Measurements from ENCODE around the gene MCCD1. TPM values are rescaled to one million over a fixed set of nuclear protein-coding genes. Genes with fewer than 3 reads are reported as not detected.
A peak's percentile ranks its signal among the peaks of the same experiment; 100 is the strongest.
"Not testable (repeated sequence)": the region's sequence is repeated elsewhere in the genome, so short reads cannot be mapped to it uniquely, and the experiment has no call there.

The MCCD1 gene
- polyA plus RNA-seq, 2 of the 4 experiments (the other 2 are of a cell fraction): not detected

DNA sequence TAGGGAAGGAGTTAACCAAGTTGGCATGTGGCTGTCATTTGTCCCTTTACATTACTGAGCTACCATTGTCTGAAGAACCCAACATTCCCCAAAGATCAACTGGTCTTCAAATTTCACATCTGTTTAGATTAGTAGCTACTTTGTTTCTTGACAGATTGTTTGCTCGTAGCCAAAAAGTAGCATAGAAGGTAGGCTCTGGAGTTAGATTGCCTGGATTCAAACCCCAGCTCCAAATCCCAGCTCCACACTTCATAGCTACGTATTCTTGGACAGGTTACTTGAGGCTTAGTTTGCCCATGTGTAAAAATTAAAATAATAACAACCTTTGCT, 19.7 kb downstream of the MCCD1 start:
- CTCF ChIA-PET: interaction anchor here (1.5 to 15.7 kb wide), 3 partner anchors 9 to 49 kb away, joined by 6 to 331 read pairs (median 37); partner anchors contain the start of genes LTB and NCR3
- ATAC-seq (no peak), FAIRE-seq (no peak), DNase-seq (ENCODE audit: low read depth in 1 of 2, low spot score in 1 of 2) (no peak)
- Histone ChIP-seq H3K4me2 (peak overlapping the region; percentile 67), H3K4me3 (peak overlapping the region; percentile 57; the same call in 1 of the 3 replicates), H3K9me3 (no peaks in the 10 kb centered on the region), H3K27ac (peak overlapping the region in 1 of 2 experiments; percentile 87; a peak in 2 of 6 replicates), H3K4me1 (peaks cover 10% of the 10 kb centered on the region)
- 91% methylated on average over 2 of the region's 2 CpGs for WGBS (ENCODE audit: missing lambda C conversion rate)
- TF ChIP-seq BHLHE40 (IDR thresholded peaks at IDR 0.05; ENCODE audit: low read depth, low read length) (no peak), MYC (IDR thresholded peaks at IDR 0.05; ENCODE audit: borderline replicate concordance, low read length) (no peak), HOXB13 (CRISPR knock-in tag; IDR thresholded peaks at IDR 0.05; ENCODE audit: low read depth) (no peak), CBX2 (IDR thresholded peaks at IDR 0.05; ENCODE audit: borderline replicate concordance, low read depth) (no peak), CHD4 (IDR thresholded peaks at IDR 0.05; ENCODE audit: borderline replicate concordance) (no peak), TP53 (CRISPR knock-in tag; IDR thresholded peaks at IDR 0.05) (no peak), SREBF2 (IDR thresholded peaks at IDR 0.05) (no peak), EHMT2 (IDR thresholded peaks at IDR 0.05; ENCODE audit: low read depth) (no peak), HDAC2 (IDR thresholded peaks at IDR 0.05) (no peak), POLR2A (IDR thresholded peaks at IDR 0.05; ENCODE audit: low read length) (no peak), RNF2 (IDR thresholded peaks at IDR 0.05; ENCODE audit: borderline replicate concordance, low read depth) (no peak), CHD2 (IDR thresholded peaks at IDR 0.05; ENCODE audit: low read length, partially characterized antibody) (no peak)
- TF ChIP-seq, protein P1, sequence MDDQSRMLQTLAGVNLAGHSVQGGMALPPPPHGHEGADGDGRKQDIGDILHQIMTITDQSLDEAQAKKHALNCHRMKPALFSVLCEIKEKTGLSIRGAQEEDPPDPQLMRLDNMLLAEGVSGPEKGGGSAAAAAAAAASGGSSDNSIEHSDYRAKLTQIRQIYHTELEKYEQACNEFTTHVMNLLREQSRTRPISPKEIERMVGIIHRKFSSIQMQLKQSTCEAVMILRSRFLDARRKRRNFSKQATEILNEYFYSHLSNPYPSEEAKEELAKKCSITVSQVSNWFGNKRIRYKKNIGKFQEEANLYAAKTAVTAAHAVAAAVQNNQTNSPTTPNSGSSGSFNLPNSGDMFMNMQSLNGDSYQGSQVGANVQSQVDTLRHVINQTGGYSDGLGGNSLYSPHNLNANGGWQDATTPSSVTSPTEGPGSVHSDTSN (IDR thresholded peaks at IDR 0.05): no peak
- TF ChIP-seq, protein P2, sequence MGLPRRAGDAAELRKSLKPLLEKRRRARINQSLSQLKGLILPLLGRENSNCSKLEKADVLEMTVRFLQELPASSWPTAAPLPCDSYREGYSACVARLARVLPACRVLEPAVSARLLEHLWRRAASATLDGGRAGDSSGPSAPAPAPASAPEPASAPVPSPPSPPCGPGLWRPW (IDR thresholded peaks at IDR 0.05): no peak
- POLR2A ChIA-PET: no interaction called here

DNA sequence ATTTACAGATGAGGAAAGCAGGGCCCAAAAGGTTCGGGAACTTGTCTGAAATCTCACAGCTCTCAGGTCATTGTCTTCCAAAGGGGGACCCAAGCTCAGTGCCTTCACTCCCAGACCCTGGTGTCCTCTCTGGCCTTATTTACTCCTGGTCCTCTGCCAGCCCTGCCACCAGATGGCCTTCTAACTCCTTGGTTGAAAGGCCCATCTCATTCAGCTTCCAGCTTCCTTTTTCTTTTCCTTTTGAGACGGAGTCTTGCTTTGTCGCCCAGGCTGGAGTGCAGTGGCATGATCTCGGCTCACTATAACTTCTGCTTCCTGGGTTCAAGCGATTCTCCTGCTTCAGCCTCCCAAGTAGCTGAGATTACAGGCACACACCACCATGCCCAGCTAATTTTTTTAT, 22.6 kb downstream of the MCCD1 start:
- ATAC-seq, H3K27ac ChIP-seq, FAIRE-seq, H3K4me2 ChIP-seq, H3K4me1 ChIP-seq, H3K4me3 ChIP-seq, H3K9me3 ChIP-seq: not testable (repeated sequence)
- POLR2A ChIA-PET: interaction anchor here (0.6 to 1.1 kb wide), 3 partner anchors 47 to 577 kb away, joined by 3 to 4 read pairs (median 3); partner anchors contain the start of genes ATF6B and HSPA1B
- WGBS (ENCODE audit: missing lambda C conversion rate): 49% methylated on average over 5 of the region's 5 CpGs
- TF ChIP-seq, protein P3, sequence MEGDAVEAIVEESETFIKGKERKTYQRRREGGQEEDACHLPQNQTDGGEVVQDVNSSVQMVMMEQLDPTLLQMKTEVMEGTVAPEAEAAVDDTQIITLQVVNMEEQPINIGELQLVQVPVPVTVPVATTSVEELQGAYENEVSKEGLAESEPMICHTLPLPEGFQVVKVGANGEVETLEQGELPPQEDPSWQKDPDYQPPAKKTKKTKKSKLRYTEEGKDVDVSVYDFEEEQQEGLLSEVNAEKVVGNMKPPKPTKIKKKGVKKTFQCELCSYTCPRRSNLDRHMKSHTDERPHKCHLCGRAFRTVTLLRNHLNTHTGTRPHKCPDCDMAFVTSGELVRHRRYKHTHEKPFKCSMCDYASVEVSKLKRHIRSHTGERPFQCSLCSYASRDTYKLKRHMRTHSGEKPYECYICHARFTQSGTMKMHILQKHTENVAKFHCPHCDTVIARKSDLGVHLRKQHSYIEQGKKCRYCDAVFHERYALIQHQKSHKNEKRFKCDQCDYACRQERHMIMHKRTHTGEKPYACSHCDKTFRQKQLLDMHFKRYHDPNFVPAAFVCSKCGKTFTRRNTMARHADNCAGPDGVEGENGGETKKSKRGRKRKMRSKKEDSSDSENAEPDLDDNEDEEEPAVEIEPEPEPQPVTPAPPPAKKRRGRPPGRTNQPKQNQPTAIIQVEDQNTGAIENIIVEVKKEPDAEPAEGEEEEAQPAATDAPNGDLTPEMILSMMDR (IDR thresholded peaks at IDR 0.05): peak; percentile 41
- TF ChIP-seq SMC3 (IDR thresholded peaks at IDR 0.05): peak; percentile 32; the same call in 1 of the 3 replicates
- TF ChIP-seq RAD21 (conservative IDR thresholded peaks at IDR 0.05 in 1 of 2, IDR thresholded peaks at IDR 0.05 in 1 of 2): peak; percentile 50 to 74; a peak in 4 of 5 replicates
- CTCF ChIA-PET: interaction anchor here (0.5 to 15.7 kb wide), 12 partner anchors 9 to 95 kb away, joined by 3 to 331 read pairs (median 4); partner anchors contain the start of genes DDX39B, LTB and NCR3
- DNase-seq (ENCODE audit: low read depth in 1 of 2, low spot score in 1 of 2): peak; percentile 29 to 59

DNA sequence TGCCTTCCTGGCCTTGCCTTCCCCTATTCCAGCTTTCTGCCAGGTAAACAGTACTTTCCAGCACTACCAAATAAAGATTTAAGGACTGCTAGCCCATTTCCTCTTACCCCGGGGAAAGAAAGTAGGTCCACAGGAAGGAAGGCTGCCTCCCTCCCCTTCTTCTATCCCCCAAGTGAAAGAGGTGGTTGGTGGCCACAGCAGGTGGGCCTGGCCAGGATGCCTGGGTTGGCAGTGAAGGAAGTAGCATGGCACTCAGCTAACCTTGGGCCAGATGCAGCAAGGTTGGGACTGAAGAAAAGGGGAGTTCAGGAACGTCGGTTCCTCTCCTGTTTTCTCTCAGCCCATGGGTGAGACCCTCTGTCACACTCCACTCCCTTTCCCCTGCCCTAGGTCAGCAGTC, 27.5 kb downstream of the MCCD1 start:
- peaks cover 24% of the 10 kb centered on the region for H3K4me1 ChIP-seq
- ATAC-seq (no peak), DNase-seq (ENCODE audit: low read depth in 1 of 2, low spot score in 1 of 2) (no peak), FAIRE-seq (no peak)
- CTCF ChIA-PET: interaction anchor here (1.0 to 2.5 kb wide), 5 partner anchors 8 to 42 kb away, joined by 3 to 10 read pairs (median 6); partner anchors contain the start of gene NFKBIL1
- POLR2A ChIA-PET: no interaction called here
- 86% methylated on average over 3 of the region's 3 CpGs for WGBS (ENCODE audit: missing lambda C conversion rate)
- H3K4me2 ChIP-seq: no peak overlapping the region
- no peaks in the 10 kb centered on the region for H3K9me3 ChIP-seq
- no peak overlapping the region for H3K4me3 ChIP-seq
- H3K27ac ChIP-seq: no peak overlapping the region
- TF ChIP-seq, protein P4, sequence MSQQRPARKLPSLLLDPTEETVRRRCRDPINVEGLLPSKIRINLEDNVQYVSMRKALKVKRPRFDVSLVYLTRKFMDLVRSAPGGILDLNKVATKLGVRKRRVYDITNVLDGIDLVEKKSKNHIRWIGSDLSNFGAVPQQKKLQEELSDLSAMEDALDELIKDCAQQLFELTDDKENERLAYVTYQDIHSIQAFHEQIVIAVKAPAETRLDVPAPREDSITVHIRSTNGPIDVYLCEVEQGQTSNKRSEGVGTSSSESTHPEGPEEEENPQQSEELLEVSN (IDR thresholded peaks at IDR 0.05; ENCODE audit: borderline replicate concordance, low read depth): no peak
- TF ChIP-seq, protein P5, sequence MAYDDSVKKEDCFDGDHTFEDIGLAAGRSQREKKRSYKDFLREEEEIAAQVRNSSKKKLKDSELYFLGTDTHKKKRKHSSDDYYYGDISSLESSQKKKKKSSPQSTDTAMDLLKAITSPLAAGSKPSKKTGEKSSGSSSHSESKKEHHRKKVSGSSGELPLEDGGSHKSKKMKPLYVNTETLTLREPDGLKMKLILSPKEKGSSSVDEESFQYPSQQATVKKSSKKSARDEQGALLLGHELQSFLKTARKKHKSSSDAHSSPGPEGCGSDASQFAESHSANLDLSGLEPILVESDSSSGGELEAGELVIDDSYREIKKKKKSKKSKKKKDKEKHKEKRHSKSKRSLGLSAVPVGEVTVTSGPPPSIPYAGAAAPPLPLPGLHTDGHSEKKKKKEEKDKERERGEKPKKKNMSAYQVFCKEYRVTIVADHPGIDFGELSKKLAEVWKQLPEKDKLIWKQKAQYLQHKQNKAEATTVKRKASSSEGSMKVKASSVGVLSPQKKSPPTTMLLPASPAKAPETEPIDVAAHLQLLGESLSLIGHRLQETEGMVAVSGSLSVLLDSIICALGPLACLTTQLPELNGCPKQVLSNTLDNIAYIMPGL (CRISPR knock-in tag; IDR thresholded peaks at IDR 0.05; ENCODE audit: borderline replicate concordance): no peak
- TF ChIP-seq KDM1A (IDR thresholded peaks at IDR 0.05; ENCODE audit: low read depth) (no peak), NPAS2 (CRISPR knock-in tag; IDR thresholded peaks at IDR 0.05; ENCODE audit: borderline replicate concordance) (no peak), TFCP2L1 (CRISPR knock-in tag; IDR thresholded peaks at IDR 0.05) (no peak), MYC (IDR thresholded peaks at IDR 0.05; ENCODE audit: borderline replicate concordance, low read length) (no peak), EP300 (IDR thresholded peaks at IDR 0.05) (no peak), RAD21 (conservative IDR thresholded peaks at IDR 0.05 in 1 of 2, IDR thresholded peaks at IDR 0.05 in 1 of 2) (no peak), RNF2 (IDR thresholded peaks at IDR 0.05; ENCODE audit: borderline replicate concordance, low read depth) (no peak), POLR2AphosphoS2 (conservative IDR thresholded peaks at IDR 0.05; ENCODE audit: low read length) (no peak)
- TF ChIP-seq, protein P6, sequence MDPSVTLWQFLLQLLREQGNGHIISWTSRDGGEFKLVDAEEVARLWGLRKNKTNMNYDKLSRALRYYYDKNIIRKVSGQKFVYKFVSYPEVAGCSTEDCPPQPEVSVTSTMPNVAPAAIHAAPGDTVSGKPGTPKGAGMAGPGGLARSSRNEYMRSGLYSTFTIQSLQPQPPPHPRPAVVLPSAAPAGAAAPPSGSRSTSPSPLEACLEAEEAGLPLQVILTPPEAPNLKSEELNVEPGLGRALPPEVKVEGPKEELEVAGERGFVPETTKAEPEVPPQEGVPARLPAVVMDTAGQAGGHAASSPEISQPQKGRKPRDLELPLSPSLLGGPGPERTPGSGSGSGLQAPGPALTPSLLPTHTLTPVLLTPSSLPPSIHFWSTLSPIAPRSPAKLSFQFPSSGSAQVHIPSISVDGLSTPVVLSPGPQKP (IDR thresholded peaks at IDR 0.05; ENCODE audit: low read depth, low read length): no peak
- TF ChIP-seq, protein P7, sequence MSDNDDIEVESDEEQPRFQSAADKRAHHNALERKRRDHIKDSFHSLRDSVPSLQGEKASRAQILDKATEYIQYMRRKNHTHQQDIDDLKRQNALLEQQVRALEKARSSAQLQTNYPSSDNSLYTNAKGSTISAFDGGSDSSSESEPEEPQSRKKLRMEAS (IDR thresholded peaks at IDR 0.05): no peak

All from A549 (cell line).